ENCODE results near the gene SCUBE2. TPM values are rescaled to one million over a fixed set of nuclear protein-coding genes. Genes with fewer than 3 reads are reported as not detected.

SCUBE2 gene
- total and polyA plus RNA-seq, 8 donors: 1.7 to 37.1 (median 21.8) TPM

DNA sequence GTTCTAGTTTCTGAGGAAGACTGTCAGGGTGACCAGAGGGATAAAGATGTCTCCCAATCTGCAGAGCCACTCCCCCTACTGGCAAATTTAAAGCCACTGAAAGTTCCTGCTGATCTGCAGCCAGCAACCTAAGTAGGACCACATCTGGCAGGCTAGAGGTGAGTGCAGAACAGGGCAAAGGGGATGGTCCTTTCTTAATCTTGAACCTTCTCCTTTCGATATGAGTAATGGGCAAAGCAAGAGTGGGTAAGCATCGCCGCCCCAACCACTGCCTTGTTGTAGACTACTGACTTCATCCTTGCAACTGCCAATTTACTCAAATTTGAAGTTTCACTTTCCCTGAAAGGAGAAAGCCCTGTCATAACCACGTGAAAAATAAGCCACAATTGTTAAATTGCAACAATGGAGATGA is 30.7 kb downstream of the SCUBE2 start:
- TF ChIP-seq, protein P1, sequence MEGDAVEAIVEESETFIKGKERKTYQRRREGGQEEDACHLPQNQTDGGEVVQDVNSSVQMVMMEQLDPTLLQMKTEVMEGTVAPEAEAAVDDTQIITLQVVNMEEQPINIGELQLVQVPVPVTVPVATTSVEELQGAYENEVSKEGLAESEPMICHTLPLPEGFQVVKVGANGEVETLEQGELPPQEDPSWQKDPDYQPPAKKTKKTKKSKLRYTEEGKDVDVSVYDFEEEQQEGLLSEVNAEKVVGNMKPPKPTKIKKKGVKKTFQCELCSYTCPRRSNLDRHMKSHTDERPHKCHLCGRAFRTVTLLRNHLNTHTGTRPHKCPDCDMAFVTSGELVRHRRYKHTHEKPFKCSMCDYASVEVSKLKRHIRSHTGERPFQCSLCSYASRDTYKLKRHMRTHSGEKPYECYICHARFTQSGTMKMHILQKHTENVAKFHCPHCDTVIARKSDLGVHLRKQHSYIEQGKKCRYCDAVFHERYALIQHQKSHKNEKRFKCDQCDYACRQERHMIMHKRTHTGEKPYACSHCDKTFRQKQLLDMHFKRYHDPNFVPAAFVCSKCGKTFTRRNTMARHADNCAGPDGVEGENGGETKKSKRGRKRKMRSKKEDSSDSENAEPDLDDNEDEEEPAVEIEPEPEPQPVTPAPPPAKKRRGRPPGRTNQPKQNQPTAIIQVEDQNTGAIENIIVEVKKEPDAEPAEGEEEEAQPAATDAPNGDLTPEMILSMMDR (IDR thresholded peaks at IDR 0.05): no peak
- TF ChIP-seq EP300 (IDR thresholded peaks at IDR 0.05) (no peak), POLR2A (IDR thresholded peaks at IDR 0.05) (no peak), POLR2AphosphoS5 (IDR thresholded peaks at IDR 0.05) (no peak)
- H3K9me3 ChIP-seq: no peaks in the 10 kb centered on the region
- H3K27me3 ChIP-seq: no peaks in the 10 kb centered on the region
- no peak overlapping the region for H3K4me3 ChIP-seq
- H3K27ac ChIP-seq: no peak overlapping the region
- H3K4me1 ChIP-seq: peaks cover 0 to 29% (median 15%) of the 10 kb centered on the region in 4 donors
- intact Hi-C loops (cut with DNase I; ENCODE audit: low total_unique reads): no loop called here
- DNase-seq: no peak
- no peaks in the 10 kb centered on the region for H3K36me3 ChIP-seq
- WGBS, 5 donors: 70 to 77% (median 73%) methylated on average over 4 of the region's 4 CpGs

DNA sequence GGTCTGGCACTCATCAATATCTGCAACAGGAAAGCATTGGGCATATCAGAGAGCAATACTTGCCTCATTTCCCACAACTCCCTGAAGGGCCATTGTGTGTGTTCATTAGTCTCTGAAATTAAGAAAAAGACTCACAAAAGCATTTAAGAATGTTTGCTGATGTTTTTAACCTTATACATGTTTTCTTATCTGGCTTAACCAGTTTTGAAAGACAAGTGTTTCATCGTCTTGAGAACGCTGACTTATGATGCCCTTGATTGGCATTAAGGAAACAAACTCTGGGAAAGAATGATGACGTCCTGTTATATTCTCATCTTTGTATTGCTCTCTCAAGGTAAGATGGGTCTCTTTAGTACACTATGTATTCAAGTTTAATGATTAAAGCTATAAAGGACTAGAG is 32.0 kb downstream of the SCUBE2 start:
- Histone ChIP-seq H3K27me3 (no peaks in the 10 kb centered on the region), H3K4me3 (no peak overlapping the region), H3K4me1 (peaks cover 0 to 32% (median 15%) of the 10 kb centered on the region in 4 donors), H3K27ac (no peak overlapping the region), H3K36me3 (no peaks in the 10 kb centered on the region), H3K9me3 (no peaks in the 10 kb centered on the region)
- 28 to 56% (median 52%) methylated on average over 3 of the region's 3 CpGs for WGBS, 5 donors
- no peak for TF ChIP-seq EP300 (IDR thresholded peaks at IDR 0.05)
- no peak for TF ChIP-seq POLR2AphosphoS5 (IDR thresholded peaks at IDR 0.05)
- TF ChIP-seq POLR2A (IDR thresholded peaks at IDR 0.05): no peak
- TF ChIP-seq, protein P1 (IDR thresholded peaks at IDR 0.05): no peak
- intact Hi-C loops (cut with DNase I; ENCODE audit: low total_unique reads): no loop called here
- no peak for DNase-seq

DNA sequence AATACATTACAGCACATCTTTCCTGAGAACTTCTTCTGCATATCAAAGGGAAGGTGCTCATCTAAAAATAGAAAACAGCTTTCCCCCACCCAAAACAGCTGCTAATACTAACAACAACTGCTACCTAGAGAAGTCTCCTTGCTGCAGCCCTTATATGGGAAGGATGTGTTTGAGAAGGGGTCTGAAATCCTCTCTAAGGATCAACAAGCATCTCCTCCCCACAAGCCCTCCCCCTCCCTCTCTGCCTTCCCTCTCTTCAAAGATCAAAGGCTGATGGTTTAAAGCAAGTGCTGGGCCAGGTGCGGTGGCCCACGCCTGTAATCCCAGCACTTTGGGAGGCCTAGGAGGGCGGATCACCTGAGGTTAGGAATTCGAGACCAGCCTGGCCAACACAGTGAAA is 33.5 kb downstream of the SCUBE2 start:
- no peaks in the 10 kb centered on the region for H3K36me3 ChIP-seq
- H3K27ac ChIP-seq: peak overlapping the region in 3 of 5 donors; percentile 28 to 47 (median 38)
- 58 to 96% (median 81%) methylated on average over 4 of the region's 4 CpGs for WGBS, 5 donors
- H3K27me3 ChIP-seq: no peaks in the 10 kb centered on the region
- no peak overlapping the region for H3K4me3 ChIP-seq
- intact Hi-C loops (cut with DNase I; ENCODE audit: low total_unique reads): no loop called here
- no peak for DNase-seq
- no peak for TF ChIP-seq POLR2AphosphoS5 (IDR thresholded peaks at IDR 0.05)
- no peak for TF ChIP-seq EP300 (IDR thresholded peaks at IDR 0.05)
- TF ChIP-seq, protein P1 (IDR thresholded peaks at IDR 0.05): no peak
- TF ChIP-seq POLR2A (IDR thresholded peaks at IDR 0.05): no peak
- H3K9me3 ChIP-seq: no peaks in the 10 kb centered on the region
- H3K4me1 ChIP-seq: peaks cover 0 to 32% (median 15%) of the 10 kb centered on the region in 4 donors

DNA sequence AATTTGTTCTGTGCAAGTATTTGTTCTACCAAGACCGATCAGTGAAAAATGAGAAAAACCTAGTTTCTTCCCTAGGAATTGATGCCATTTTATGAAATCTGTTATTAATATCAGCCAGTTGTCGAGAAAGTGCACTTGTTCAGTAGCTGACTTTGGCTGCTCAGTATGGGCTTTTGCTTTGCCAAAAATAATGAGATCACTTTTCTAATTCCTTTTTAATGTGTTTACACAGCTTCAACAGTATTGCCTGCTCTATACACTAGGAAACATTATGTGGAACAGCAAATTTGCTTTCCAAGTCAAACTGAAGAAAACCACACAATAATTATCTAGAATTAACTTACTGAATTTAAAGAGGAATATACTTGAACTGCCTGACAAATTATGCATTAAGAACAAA is 34.4 kb downstream of the SCUBE2 start:
- peak overlapping the region in 2 of 5 donors; percentile 38 to 47 for H3K27ac ChIP-seq
- H3K27me3 ChIP-seq: no peaks in the 10 kb centered on the region
- TF ChIP-seq EP300 (IDR thresholded peaks at IDR 0.05) (no peak), POLR2AphosphoS5 (IDR thresholded peaks at IDR 0.05) (no peak), POLR2A (IDR thresholded peaks at IDR 0.05) (no peak)
- TF ChIP-seq, protein P1 (IDR thresholded peaks at IDR 0.05): no peak
- intact Hi-C loops (cut with DNase I; ENCODE audit: low total_unique reads): no loop called here
- H3K4me1 ChIP-seq: peaks cover 0 to 32% (median 15%) of the 10 kb centered on the region in 4 donors
- DNase-seq: peak in 1 of 2 donors; percentile 66
- H3K4me3 ChIP-seq: no peak overlapping the region
- no peaks in the 10 kb centered on the region for H3K9me3 ChIP-seq
- 18 to 39% (median 29%) methylated on average over 2 of the region's 2 CpGs for WGBS, 5 donors
- H3K36me3 ChIP-seq: no peaks in the 10 kb centered on the region
